DND-41 (cell line): ENCODE results near the gene VAPB.
"Not testable (repeated sequence)": the region's sequence is repeated elsewhere in the genome, so short reads cannot be mapped to it uniquely, and the experiment has no call there.

Experiments
- ATAC-seq: fragments of 200-7000 bp; cut with Tn5 transposase; 3 replicates; pipeline ENCODE4 v1.9.1; 2021; ENCODE audit warnings: low read depth; ENCODE audit not compliant: insufficient read depth
- DNase-seq: peaks from one replicate; pipeline ENCODE4 v3.0.0-alpha.2; 2020
- H2AFZ ChIP-seq: 2 replicates; pipeline ENCODE4 v1.6.0; 2012; ENCODE audit warnings: low read depth, low read length
- H3K27ac ChIP-seq: 2 replicates; pipeline ENCODE4 v1.5.1; 2012; ENCODE audit warnings: low read length, inconsistent platforms
- H3K27me3 ChIP-seq: fragments of 200-600 bp; sonication (generic); 2 replicates; pipeline ENCODE4 v1.6.0; 2012; ENCODE audit warnings: low read length, mild to moderate bottlenecking, inconsistent platforms; ENCODE audit not compliant: insufficient read depth, poor library complexity
- H3K36me3 ChIP-seq: 2 replicates; pipeline ENCODE4 v1.5.1; 2012; ENCODE audit warnings: low read length, inconsistent platforms; ENCODE audit not compliant: insufficient read depth
- H3K4me1 ChIP-seq: 2 replicates; pipeline ENCODE4 v1.5.1; 2012; ENCODE audit warnings: mild to moderate bottlenecking, low read length; ENCODE audit not compliant: insufficient read depth
- H3K4me2 ChIP-seq: 2 replicates; pipeline ENCODE4 v1.6.0; 2012; ENCODE audit warnings: mild to moderate bottlenecking, moderate library complexity, low read length, inconsistent platforms; ENCODE audit not compliant: insufficient read depth
- H3K4me3 ChIP-seq, 2 experiments: fragments of 200-600 bp in 1 of 2; shearing (Covaris generic) in 1 of 2; 2 replicates each; pipeline ENCODE4 v1.5.1; 2012 to 2016; ENCODE audit warnings: inconsistent platforms in 2 of 2, low read length in 2 of 2, mild to moderate bottlenecking in 2 of 2, low read depth in 1 of 2, moderate library complexity in 1 of 2
- H3K79me2 ChIP-seq: 2 replicates; pipeline ENCODE4 v1.6.0; 2012; ENCODE audit warnings: low read length, inconsistent platforms; ENCODE audit not compliant: insufficient read depth
- H3K9ac ChIP-seq: 2 replicates; pipeline ENCODE4 v1.6.0; 2012; ENCODE audit warnings: low read depth, mild to moderate bottlenecking, inconsistent platforms, low read length, moderate library complexity
- H3K9me3 ChIP-seq: 2 replicates; pipeline ENCODE4 v1.5.1; 2012; ENCODE audit warnings: low read length, moderate library complexity, mild to moderate bottlenecking, inconsistent platforms; ENCODE audit not compliant: insufficient read depth, severe bottlenecking
- H4K20me1 ChIP-seq: 2 replicates; pipeline ENCODE4 v1.6.0; 2012; ENCODE audit warnings: low read length; ENCODE audit not compliant: insufficient read depth
- CTCF ChIP-seq: IDR thresholded peaks from 2 replicates; pipeline ENCODE4 v1.5.1; 2012; ENCODE audit warnings: borderline replicate concordance, low read length, moderate library complexity, mild to moderate bottlenecking; ENCODE audit not compliant: poor library complexity, severe bottlenecking; ENCODE audit errors: extremely low read depth
- EZH2 ChIP-seq: IDR thresholded peaks from 3 replicates; pipeline ENCODE4 v1.6.1; 2012; ENCODE audit warnings: borderline replicate concordance, low read depth, mild to moderate bottlenecking, moderate library complexity, low read length, inconsistent platforms; ENCODE audit not compliant: severe bottlenecking

VAPB gene

GRCh38 chr20:58372806-58373205, 16.2 kb upstream of the VAPB start:
- Histone ChIP-seq H3K9ac (no peak overlapping the region), H3K27ac (no peak overlapping the region), H3K9me3 (no peaks in the 10 kb centered on the region), H3K36me3 (no peaks in the 10 kb centered on the region), H3K27me3 (no peaks in the 10 kb centered on the region), H3K4me1 (no peaks in the 10 kb centered on the region), H2AFZ (no peak overlapping the region), H3K4me2 (no peak overlapping the region), H3K4me3 (no peak overlapping the region), H4K20me1 (no peaks in the 10 kb centered on the region), H3K79me2 (no peaks in the 10 kb centered on the region)
- TF ChIP-seq CTCF (no peak), EZH2 (no peak)
- DNase-seq (no peak), ATAC-seq (no peak)

GRCh38 chr20:58373296-58373695, 15.7 kb upstream of the VAPB start:
- not testable (repeated sequence) for H3K4me1 ChIP-seq, H3K36me3 ChIP-seq, H3K4me2 ChIP-seq, ATAC-seq, H3K27ac ChIP-seq, DNase-seq, H2AFZ ChIP-seq, H3K9ac ChIP-seq, H3K79me2 ChIP-seq, H4K20me1 ChIP-seq, H3K27me3 ChIP-seq, H3K4me3 ChIP-seq, H3K9me3 ChIP-seq

GRCh38 chr20:58374027-58374850, 14.8 kb upstream of the VAPB start:
- Histone ChIP-seq H3K9me3 (no peaks in the 10 kb centered on the region), H4K20me1 (no peaks in the 10 kb centered on the region), H3K4me2 (no peak overlapping the region), H3K27me3 (no peaks in the 10 kb centered on the region), H3K9ac (no peak overlapping the region), H2AFZ (peak overlapping the region; percentile 44; the same call in 1 of the 2 replicates), H3K4me3 (no peak overlapping the region), H3K27ac (no peak overlapping the region), H3K79me2 (no peaks in the 10 kb centered on the region), H3K36me3 (no peaks in the 10 kb centered on the region), H3K4me1 (no peaks in the 10 kb centered on the region)
- ATAC-seq (no peak), DNase-seq (no peak)
- TF ChIP-seq EZH2 (no peak), CTCF (no peak)

GRCh38 chr20:58374906-58375758, 13.9 kb upstream of the VAPB start:
- Histone ChIP-seq H3K9ac (no peak overlapping the region), H3K4me2 (no peak overlapping the region), H3K27ac (no peak overlapping the region), H3K36me3 (no peaks in the 10 kb centered on the region), H3K27me3 (no peaks in the 10 kb centered on the region), H4K20me1 (no peaks in the 10 kb centered on the region), H3K4me1 (no peaks in the 10 kb centered on the region), H3K4me3 (no peak overlapping the region), H2AFZ (no peak overlapping the region), H3K79me2 (no peaks in the 10 kb centered on the region), H3K9me3 (no peaks in the 10 kb centered on the region)
- ATAC-seq (no peak), DNase-seq (no peak)
- TF ChIP-seq CTCF (no peak), EZH2 (no peak)
